ENCODE data around the gene SON.
"Not testable (repeated sequence)": the region's sequence is repeated elsewhere in the genome, so short reads cannot be mapped to it uniquely, and the experiment has no call there.

SON gene

DNA sequence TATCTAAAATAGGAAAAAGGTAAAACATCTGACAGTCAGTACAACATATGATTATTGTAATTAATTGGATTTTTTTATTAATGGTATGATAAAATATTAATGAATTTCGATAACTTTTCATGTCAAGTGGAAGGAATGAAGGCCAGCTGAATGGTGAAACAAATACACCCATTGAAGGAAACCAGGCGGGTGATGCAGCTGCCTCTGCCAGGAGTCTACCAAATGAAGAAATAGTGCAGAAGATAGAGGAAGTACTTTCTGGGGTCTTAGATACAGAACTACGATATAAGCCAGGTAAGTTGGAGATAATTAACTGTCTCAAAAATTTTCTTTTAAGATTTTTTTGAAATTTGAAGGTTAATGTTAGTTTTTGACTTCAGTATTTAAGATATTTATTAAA is 3.2 kb downstream of the SON start:
- no peak for DNase-seq

DNA sequence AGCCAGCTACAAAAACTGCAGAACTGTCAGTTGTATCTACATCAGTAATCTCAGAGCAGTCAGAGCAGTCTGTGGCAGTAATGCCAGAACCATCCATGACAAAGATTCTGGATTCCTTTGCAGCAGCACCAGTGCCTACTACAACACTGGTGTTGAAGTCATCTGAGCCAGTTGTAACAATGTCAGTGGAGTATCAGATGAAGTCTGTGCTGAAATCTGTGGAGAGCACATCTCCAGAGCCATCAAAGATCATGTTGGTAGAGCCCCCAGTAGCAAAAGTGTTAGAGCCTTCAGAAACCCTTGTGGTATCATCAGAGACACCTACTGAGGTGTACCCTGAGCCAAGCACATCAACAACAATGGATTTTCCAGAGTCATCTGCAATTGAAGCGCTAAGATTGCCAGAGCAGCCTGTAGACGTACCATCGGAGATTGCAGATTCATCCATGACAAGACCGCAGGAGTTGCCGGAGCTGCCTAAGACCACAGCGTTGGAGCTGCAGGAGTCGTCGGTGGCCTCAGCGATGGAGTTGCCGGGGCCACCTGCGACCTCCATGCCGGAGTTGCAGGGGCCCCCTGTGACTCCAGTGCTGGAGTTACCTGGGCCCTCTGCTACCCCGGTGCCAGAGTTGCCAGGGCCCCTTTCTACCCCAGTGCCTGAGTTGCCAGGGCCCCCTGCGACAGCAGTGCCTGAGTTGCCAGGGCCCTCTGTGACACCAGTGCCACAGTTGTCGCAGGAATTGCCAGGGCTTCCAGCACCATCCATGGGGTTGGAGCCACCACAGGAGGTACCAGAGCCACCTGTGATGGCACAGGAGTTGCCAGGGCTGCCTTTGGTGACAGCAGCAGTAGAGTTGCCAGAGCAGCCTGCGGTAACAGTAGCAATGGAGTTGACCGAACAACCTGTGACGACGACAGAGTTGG is 7.3 kb downstream of the SON start:
- DNase-seq, result no peak

DNA sequence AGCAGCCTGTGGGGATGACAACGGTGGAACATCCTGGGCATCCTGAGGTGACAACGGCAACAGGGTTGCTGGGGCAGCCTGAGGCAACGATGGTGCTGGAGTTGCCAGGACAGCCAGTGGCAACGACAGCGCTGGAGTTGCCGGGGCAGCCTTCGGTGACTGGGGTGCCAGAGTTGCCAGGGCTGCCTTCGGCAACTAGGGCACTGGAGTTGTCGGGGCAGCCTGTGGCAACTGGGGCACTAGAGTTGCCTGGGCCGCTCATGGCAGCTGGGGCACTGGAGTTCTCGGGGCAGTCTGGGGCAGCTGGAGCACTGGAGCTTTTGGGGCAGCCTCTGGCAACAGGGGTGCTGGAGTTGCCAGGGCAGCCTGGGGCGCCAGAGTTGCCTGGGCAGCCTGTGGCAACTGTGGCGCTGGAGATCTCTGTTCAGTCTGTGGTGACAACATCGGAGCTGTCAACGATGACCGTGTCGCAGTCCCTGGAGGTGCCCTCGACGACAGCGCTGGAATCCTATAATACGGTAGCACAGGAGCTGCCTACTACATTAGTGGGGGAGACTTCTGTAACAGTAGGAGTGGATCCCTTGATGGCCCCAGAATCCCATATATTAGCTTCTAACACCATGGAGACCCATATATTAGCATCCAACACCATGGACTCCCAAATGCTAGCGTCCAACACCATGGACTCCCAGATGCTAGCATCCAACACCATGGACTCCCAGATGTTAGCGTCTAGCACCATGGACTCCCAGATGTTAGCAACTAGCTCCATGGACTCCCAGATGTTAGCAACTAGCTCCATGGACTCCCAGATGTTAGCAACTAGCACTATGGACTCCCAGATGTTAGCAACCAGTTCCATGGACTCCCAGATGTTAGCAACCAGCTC is 8.2 kb downstream of the SON start:
- DNase-seq, result no peak

DNA sequence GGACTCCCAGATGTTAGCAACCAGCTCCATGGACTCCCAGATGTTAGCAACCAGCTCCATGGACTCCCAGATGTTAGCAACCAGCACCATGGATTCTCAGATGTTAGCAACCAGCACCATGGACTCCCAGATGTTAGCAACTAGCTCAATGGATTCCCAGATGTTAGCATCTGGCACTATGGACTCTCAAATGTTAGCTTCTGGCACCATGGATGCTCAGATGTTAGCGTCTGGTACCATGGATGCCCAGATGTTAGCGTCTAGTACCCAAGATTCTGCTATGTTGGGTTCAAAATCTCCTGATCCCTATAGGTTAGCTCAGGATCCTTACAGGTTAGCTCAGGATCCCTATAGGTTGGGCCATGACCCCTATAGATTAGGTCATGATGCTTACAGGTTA is 8.8 kb downstream of the SON start:
- DNase-seq, result no peak

DNA sequence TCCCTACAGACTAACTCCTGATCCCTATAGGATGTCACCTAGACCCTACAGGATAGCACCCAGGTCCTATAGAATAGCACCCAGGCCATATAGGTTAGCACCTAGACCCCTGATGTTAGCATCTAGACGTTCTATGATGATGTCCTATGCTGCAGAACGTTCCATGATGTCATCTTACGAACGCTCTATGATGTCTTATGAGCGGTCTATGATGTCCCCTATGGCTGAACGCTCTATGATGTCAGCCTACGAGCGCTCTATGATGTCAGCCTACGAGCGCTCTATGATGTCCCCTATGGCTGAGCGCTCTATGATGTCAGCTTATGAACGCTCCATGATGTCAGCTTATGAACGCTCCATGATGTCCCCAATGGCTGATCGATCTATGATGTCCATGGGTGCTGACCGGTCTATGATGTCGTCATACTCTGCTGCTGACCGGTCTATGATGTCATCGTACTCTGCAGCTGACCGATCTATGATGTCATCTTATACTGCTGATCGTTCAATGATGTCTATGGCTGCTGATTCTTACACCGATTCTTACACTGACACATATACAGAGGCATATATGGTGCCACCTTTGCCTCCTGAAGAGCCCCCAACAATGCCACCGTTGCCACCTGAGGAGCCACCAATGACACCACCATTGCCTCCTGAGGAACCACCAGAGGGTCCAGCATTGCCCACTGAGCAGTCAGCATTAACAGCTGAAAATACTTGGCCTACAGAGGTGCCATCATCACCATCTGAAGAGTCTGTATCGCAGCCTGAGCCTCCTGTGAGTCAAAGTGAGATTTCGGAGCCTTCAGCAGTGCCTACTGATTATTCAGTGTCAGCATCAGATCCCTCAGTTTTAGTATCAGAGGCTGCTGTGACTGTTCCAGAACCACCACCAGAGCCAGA is 9.5 kb downstream of the SON start:
- DNase-seq, result no peak

DNA sequence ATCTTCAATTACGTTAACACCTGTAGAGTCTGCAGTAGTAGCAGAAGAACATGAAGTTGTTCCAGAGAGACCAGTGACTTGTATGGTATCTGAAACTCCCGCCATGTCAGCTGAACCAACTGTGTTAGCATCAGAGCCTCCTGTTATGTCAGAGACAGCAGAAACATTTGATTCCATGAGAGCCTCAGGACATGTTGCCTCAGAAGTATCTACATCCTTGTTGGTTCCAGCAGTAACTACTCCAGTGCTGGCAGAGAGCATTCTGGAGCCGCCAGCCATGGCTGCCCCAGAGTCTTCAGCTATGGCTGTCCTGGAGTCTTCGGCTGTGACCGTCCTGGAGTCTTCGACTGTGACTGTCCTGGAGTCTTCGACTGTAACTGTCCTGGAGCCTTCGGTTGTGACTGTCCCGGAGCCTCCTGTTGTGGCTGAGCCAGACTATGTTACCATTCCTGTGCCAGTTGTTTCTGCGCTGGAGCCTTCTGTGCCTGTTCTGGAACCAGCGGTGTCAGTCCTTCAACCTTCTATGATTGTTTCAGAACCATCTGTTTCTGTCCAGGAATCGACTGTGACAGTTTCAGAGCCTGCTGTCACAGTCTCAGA is 10.3 kb downstream of the SON start:
- DNase-seq, result no peak

DNA sequence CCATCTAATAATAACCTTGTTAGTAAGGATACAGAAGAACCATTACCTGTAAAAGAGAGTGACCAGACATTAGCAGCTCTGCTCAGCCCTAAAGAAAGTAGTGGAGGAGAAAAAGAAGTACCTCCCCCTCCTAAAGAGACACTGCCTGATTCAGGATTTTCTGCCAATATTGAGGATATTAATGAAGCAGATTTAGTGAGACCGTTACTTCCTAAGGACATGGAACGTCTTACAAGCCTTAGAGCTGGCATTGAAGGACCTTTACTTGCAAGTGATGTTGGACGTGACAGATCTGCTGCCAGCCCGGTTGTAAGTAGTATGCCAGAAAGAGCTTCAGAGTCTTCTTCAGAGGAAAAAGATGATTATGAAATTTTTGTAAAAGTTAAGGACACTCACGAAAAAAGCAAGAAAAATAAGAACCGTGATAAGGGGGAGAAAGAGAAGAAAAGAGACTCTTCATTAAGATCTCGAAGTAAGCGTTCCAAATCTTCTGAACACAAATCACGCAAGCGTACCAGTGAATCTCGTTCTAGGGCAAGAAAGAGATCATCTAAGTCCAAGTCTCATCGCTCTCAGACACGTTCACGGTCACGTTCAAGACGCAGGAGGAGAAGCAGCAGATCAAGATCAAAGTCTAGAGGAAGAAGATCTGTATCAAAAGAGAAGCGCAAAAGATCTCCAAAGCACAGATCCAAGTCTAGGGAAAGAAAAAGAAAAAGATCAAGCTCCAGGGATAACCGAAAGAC is 11.6 kb downstream of the SON start:
- no peak for DNase-seq

DNA sequence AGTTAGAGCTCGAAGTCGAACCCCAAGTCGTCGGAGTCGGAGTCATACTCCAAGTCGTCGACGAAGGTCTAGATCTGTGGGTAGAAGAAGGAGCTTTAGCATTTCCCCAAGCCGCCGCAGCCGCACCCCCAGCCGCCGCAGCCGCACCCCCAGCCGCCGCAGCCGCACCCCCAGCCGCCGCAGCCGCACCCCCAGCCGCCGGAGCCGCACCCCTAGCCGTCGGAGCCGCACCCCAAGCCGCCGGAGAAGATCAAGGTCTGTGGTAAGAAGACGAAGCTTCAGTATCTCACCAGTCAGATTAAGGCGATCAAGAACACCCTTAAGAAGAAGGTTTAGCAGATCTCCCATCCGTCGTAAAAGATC is 12.1 kb downstream of the SON start:
- DNase-seq, result no peak

DNA sequence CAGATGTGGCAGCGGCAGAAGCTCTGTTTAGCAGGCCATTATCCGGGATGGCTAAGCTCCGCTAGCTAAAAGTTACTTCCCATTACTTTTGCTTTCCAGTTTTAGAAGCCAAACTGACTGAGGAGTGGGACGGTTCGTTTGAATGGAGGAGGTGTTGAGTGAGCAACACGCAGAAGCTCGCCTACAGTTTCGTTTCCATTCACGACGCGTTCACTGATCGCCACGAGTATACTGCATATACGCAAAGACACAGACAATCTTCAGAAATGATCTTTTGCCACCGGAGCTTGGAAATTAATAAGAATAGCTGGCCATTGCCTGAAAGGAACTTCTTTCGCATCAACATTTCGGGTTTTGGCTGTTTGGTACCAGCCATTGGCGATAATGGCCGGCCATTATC is 14.6 kb downstream of the SON start:
- DNase-seq, result no peak

DNA sequence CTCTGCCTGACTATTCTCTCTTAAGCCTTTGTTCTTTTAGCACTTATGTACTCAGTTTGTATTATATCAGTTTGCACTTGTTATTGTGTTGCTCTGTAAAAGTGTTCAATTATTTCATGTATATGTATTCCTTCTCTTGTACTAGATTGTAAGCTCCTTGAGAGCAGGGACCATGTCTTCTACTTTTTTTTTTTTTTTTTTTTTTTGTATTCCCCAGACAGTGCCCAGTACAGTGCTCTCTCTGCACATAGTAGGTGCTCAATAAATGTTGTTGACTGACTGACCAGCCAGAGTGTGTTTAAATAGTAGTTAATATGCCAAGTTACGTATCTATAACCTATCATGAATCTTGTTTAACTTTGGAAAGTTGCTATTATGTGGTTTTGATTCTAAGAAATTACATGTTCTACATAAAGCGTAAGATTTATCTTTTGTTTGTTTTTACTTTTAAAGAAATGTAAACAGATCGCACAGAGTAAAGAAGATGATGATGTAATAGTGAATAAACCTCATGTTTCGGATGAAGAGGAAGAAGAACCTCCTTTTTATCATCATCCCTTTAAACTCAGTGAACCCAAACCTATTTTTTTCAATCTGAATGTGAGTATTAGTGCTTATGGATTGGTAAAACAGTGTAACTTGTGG is 16.1 kb downstream of the SON start:
- DNase-seq, result no peak

DNA sequence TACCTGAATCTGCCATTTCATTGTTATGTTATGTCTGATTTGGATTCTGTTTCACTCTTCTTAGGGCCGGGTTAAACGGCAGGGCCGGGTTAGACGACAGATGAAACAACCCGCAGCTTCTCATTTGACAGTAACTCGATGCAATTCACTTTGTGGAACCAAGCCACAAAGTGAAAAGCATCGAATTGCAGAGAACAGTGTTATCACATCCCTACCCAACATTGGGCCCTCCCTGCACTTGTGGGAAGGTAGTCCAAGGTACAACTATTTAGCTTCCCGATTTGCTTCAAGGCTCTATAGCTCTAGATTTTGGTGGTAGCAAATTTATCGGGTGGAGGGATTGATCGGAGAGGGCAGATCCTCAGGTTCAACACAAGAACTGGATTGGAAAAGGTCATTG is 17.0 kb downstream of the SON start:
- no peak for DNase-seq

DNA sequence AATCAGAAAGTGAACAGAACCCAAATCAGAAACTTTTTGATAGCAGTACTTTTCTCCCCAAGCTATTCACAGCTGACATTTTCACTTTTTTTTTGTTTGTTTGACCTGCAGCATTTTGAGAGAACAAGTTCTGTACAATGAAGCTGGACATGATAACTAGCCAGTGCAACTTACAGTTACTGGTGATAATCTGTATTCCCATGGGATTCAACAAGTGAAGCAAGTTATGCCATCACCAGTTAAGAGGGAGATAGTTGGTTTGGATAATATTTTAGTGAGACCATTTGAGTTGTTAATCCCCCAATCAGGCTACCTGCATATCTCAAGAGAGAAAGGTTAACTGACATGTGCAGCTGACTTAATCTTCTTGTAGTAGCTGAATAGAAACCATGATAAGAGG is 18.1 kb downstream of the SON start:
- DNase-seq, result no peak

DNA sequence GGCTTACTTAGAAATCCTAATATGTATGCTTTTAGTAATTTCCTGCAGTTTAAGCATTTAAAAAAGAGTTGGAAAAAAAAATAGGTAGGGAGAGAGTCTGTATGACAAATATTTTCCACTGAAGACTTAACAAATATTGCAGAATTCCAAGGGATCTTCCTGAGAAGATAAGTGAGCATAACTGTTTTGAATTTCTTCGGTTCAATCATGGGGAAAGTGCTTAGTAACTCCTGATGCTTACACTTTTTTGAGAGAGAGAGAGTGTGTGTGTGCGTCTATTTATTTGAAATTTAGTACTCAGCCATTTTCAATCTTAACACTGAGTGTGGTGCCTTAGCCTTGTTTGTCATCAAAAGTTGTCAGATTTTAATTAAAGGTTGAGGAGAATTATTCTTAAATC is 18.5 kb downstream of the SON start:
- no peak for DNase-seq

DNA sequence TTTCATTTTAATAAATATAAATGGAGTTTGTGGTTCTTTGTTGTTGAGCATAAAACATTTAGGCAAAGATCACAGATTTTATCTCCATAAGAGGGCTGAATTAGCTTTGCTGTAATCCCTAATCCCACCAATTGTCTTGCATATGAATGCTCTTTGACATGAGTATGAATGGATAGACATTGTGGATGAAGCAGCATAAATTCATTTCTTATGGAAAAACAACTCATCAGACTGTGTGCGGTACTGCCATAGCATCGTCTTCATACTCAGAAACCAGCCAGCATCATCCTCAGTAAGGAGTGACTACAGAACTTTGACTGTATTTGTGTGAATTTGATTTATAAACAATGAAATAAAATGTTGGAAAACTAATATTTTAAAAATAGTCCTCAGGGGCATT is 19.6 kb downstream of the SON start:
- DNase-seq, result no peak

DNA sequence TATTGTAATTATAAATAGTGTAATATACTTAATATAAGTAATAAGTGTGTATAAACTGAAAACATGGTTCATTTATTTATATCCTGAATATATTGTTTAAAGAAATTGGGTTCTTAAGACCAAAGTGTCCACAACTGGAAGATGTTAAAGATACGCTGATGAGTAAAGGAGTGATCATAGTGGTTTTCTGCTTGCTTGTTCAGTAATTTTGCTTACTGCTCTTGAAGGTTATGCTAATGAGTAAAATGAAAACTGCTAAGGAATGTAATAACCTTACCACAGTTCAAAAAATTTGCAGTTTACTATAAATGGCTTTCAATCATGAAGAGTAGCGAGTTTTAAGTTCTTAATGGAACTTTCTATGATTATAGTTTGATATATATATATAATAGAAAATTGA is 23.7 kb downstream of the SON start:
- no peak for DNase-seq

DNA sequence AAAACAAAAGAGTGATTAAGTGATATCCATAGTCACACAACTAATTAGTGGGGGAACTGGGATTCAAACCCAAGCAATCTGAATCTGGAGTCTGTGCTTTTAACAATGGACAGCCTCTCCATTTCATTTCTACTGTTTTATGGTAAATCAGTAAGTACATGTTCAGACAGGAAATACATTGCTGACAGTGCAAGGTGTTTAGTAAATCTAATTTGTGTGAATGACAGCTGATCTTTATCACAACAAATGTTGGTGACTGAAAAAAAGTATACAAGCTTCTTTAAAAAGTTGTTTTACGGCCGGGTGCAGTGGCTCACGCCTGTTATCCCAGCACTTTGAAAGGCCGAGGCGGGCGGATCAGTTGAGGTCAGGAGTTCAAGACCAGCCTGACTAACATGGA is 25.1 kb downstream of the SON start:
- no peak for DNase-seq

DNA sequence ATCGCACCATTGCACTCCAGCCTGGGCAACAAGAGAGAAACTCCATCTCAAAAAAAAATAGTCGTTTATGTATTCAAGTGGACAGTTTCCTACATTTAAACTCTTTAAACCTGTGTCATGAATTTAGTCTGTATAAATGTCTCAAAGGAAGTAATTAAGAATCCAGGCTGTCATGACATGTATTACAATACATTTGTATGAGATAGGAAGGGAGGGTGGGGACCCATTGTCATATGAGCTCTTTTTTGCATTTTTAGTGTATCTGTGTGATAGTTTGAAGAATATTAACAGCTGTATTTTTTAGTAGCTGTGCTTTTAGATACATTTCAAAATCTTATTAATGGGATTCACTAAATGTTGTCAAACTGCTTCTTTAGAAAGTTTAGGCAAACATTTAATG is 25.6 kb downstream of the SON start:
- DNase-seq, result no peak

DNA sequence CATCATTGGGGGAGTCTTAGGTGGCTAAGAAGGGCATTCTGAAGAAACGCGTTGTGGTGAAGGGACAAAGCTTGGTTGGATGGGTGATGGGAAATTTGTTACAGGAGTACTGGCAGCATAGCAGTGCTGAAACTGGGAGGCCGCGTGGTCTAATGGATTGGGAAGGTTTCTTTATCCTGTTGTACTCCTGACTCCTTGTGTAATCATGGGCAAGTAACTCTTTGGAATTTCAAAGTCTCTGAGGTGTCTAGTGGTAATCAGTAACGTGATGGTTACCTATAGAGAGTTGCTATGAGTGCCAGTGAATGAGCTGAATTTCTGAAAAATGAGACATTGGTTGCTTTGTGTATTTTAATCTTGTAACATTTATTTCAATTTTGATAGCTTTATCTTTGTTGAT is 27.2 kb downstream of the SON start:
- no peak for DNase-seq

DNA sequence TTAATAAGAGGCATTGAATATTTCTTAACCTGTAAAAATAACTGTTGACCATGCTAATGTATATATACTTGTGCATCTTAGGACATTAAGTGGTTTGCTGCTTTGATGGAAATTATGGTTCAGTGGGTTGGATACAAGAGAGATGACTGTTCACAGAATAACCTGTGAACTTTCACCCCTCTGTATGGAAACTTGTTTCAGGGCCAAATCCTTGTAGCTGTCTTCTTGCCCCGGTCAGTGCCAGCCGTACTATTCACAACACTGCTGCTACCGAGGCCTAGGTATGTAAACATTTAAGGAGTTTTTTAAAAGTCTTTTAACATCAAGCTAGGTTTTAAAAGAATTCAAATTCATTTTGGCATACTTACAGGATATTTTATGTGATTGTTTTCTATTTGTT is 29.5 kb downstream of the SON start:
- no peak for DNase-seq

DNA sequence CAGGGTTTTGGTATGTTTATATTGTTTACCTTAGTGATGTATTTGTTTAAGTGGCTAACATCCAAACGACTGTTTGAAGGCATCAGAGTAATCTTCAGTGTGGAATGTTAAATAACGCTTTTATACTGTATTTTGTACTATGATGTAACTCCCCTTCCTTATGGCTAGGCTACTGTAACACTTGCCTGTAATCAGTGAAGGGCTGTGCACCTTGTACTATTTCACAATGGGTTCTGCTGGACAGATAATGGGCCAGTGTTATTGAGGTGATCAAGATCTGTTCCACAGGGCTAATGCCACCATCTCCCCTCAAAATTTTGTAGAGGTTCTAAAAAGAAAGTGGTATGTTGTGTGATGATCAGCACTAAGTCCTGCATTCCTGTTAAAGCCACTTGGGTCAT is 33.9 kb downstream of the SON start:
- DNase-seq, result not testable (repeated sequence)

DNA sequence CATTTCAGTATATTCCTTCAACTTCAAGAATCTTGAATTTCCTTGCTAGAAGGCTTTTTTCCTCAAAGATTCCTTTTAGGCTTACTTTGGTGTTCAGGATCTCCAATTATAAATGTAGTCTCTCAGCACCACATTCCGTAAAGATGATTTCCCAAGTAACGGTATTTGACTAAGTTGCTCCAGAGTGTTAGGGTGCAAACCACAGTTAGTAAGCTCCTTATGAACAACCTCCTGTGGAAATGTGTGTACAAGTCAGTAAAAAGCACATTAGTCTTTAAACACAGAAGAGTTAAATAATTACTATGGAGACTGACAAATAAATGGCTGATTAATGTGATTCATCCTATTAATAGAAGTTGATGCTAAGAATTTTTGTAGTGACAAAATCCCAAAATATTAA is 35.4 kb downstream of the SON start:
- no peak for DNase-seq
